ENCODE measurements around the gene SIL1. TPM values are rescaled to one million over a fixed set of nuclear protein-coding genes. Genes with fewer than 3 reads are reported as not detected.

Gene SIL1
- total and polyA plus RNA-seq, 2 donors from 2014 or later = 48.6 to 91.7 TPM

GRCh38 chr5:138963763-138964371 is 234.3 kb downstream of the SIL1 start:
- TF ChIP-seq CTCF (IDR thresholded peaks at IDR 0.05; ENCODE audit: borderline replicate concordance, extremely low read depth, insufficient read depth) = no peak
- Histone ChIP-seq H3K4me1 (ENCODE audit: control insufficient read depth in 2 of 3, insufficient read depth in 2 of 3, low read depth in 1 of 3, low read length in 3 of 3) (peaks cover 19 to 49% (median 30%) of the 10 kb centered on the region in 3 donors), H3K27me3 (ENCODE audit: control insufficient read depth, insufficient read depth, low read length) (no peaks in the 10 kb centered on the region), H3K9ac (ENCODE audit: low read length in 3 of 3) (peak overlapping the region in 1 of 3 donors; percentile 15), H3K36me3 (ENCODE audit: control insufficient read depth in 2 of 3, insufficient read depth in 3 of 3, low read length in 3 of 3) (no peaks in the 10 kb centered on the region), H3K9me3 (ENCODE audit: control insufficient read depth in 2 of 3, insufficient read depth in 1 of 3, low read length in 3 of 3) (no peaks in the 10 kb centered on the region), H3K4me3 (ENCODE audit: low read length in 3 of 3) (no peak overlapping the region), H3K27ac (ENCODE audit: low read depth in 2 of 2, low read length in 2 of 2) (peak overlapping the region; percentile 56 to 74)
- DNase-seq = peak in 3 of 5 donors; percentile 27 to 80 (median 74)
- no peak for FAIRE-seq
- intact Hi-C loops (cut with DNase I) = no loop called here

- Histone ChIP-seq H3K9ac (ENCODE audit: low read length in 3 of 3) (no peak overlapping the region), H3K4me3 (ENCODE audit: low read length in 3 of 3) (no peak overlapping the region), H3K27me3 (ENCODE audit: control insufficient read depth, insufficient read depth, low read length) (no peaks in the 10 kb centered on the region), H3K27ac (ENCODE audit: low read depth in 2 of 2, low read length in 2 of 2) (no peak overlapping the region), H3K4me1 (ENCODE audit: control insufficient read depth in 2 of 3, insufficient read depth in 2 of 3, low read depth in 1 of 3, low read length in 3 of 3) (peaks cover 19 to 38% (median 21%) of the 10 kb centered on the region in 3 donors), H3K9me3 (ENCODE audit: control insufficient read depth in 2 of 3, insufficient read depth in 1 of 3, low read length in 3 of 3) (no peaks in the 10 kb centered on the region), H3K36me3 (ENCODE audit: control insufficient read depth in 2 of 3, insufficient read depth in 3 of 3, low read length in 3 of 3) (no peaks in the 10 kb centered on the region)
- intact Hi-C loops (cut with DNase I) = no loop called here
- FAIRE-seq (no peak), DNase-seq (peak in 1 of 5 donors; percentile 77)
- no peak for TF ChIP-seq CTCF (IDR thresholded peaks at IDR 0.05; ENCODE audit: borderline replicate concordance, extremely low read depth, insufficient read depth)
These were observed 235.4 kb downstream of the SIL1 start for GRCh38 chr5:138962614-138963370.

- no peak for TF ChIP-seq CTCF (IDR thresholded peaks at IDR 0.05; ENCODE audit: borderline replicate concordance, extremely low read depth, insufficient read depth)
- H3K9me3 ChIP-seq (ENCODE audit: control insufficient read depth in 2 of 3, insufficient read depth in 1 of 3, low read length in 3 of 3) = no peaks in the 10 kb centered on the region
- H3K9ac ChIP-seq (ENCODE audit: low read length in 3 of 3) = no peak overlapping the region
- intact Hi-C loops (cut with DNase I) = no loop called here
- no peak for DNase-seq
- no peaks in the 10 kb centered on the region for H3K36me3 ChIP-seq (ENCODE audit: control insufficient read depth in 2 of 3, insufficient read depth in 3 of 3, low read length in 3 of 3)
- no peak overlapping the region for H3K27ac ChIP-seq (ENCODE audit: low read depth in 2 of 2, low read length in 2 of 2)
- H3K4me1 ChIP-seq (ENCODE audit: control insufficient read depth in 2 of 3, insufficient read depth in 2 of 3, low read depth in 1 of 3, low read length in 3 of 3) = peaks cover 19 to 32% (median 19%) of the 10 kb centered on the region in 3 donors
- H3K27me3 ChIP-seq (ENCODE audit: control insufficient read depth, insufficient read depth, low read length) = no peaks in the 10 kb centered on the region
- no peak overlapping the region for H3K4me3 ChIP-seq (ENCODE audit: low read length in 3 of 3)
- no peak for FAIRE-seq
These were observed 236.4 kb downstream of the SIL1 start for GRCh38 chr5:138961729-138962128.
